ENCODE measurements around the gene RTN4IP1. TPM values are rescaled to one million over a fixed set of nuclear protein-coding genes. Genes with fewer than 3 reads are reported as not detected.
"Not testable (repeated sequence)": the region's sequence is repeated elsewhere in the genome, so short reads cannot be mapped to it uniquely, and the experiment has no call there.

Gene RTN4IP1
- total RNA-seq, 3 donors from 2014 or later, result 1.4 to 7.6 (median 4.3) TPM

DNA sequence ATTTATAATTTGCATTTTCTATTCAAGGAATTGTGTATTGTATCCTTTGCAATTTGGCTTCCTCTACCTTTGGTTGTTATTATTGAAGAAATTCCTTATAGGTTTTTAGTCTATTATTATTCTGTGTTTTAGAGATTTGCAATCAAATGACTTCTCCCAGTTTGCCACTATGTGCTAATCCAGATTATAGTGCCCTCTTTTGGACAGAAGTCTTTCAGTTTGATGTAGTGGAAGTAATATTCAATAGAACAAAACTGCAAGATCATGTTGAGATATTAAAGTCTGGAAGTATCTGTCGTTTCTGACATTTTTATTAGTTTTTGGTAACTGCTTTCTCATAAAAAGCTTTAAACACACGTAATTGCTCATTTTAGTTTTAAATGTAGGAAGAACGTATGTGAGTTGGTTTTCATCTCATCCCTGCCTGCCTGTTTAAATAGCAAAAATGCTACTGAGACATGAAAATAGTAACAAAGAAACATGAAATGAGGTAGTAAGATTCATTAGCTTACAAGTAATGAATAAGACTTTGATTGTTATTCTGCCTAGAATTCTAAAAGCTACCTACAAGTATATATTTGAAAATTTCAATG is 72.8 kb downstream of the RTN4IP1 start:
- TF ChIP-seq, protein P1, sequence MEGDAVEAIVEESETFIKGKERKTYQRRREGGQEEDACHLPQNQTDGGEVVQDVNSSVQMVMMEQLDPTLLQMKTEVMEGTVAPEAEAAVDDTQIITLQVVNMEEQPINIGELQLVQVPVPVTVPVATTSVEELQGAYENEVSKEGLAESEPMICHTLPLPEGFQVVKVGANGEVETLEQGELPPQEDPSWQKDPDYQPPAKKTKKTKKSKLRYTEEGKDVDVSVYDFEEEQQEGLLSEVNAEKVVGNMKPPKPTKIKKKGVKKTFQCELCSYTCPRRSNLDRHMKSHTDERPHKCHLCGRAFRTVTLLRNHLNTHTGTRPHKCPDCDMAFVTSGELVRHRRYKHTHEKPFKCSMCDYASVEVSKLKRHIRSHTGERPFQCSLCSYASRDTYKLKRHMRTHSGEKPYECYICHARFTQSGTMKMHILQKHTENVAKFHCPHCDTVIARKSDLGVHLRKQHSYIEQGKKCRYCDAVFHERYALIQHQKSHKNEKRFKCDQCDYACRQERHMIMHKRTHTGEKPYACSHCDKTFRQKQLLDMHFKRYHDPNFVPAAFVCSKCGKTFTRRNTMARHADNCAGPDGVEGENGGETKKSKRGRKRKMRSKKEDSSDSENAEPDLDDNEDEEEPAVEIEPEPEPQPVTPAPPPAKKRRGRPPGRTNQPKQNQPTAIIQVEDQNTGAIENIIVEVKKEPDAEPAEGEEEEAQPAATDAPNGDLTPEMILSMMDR (IDR thresholded peaks at IDR 0.05), result peak in 2 of 3 donors; percentile 14 to 15
- TF ChIP-seq POLR2AphosphoS5 (IDR thresholded peaks at IDR 0.05), result no peak
- no peak for TF ChIP-seq POLR2A (IDR thresholded peaks at IDR 0.05)
- DNase-seq (ENCODE audit: low spot score in 2 of 2), result no peak
- Histone ChIP-seq H3K27ac (no peak overlapping the region), H3K4me1 (no peaks in the 10 kb centered on the region), H3K27me3 (no peaks in the 10 kb centered on the region), H3K9me3 (no peaks in the 10 kb centered on the region), H3K4me3 (no peak overlapping the region), H3K36me3 (no peaks in the 10 kb centered on the region)
- intact Hi-C loops (cut with DNase I; ENCODE audit: low total_unique reads), result no loop called here

- H3K36me3 ChIP-seq, result no peaks in the 10 kb centered on the region
- DNase-seq (ENCODE audit: low spot score in 2 of 2), result no peak
- no peaks in the 10 kb centered on the region for H3K9me3 ChIP-seq
- TF ChIP-seq, protein P1 (IDR thresholded peaks at IDR 0.05), result no peak
- TF ChIP-seq POLR2AphosphoS5 (IDR thresholded peaks at IDR 0.05), result no peak
- no peak for TF ChIP-seq POLR2A (IDR thresholded peaks at IDR 0.05)
- no peaks in the 10 kb centered on the region for H3K27me3 ChIP-seq
- H3K4me1 ChIP-seq, result no peaks in the 10 kb centered on the region
- intact Hi-C loops (cut with DNase I; ENCODE audit: low total_unique reads), result no loop called here
- H3K4me3 ChIP-seq, result no peak overlapping the region
- no peak overlapping the region for H3K27ac ChIP-seq
Observed at GRCh38 chr6:106555767-106556166, 73.5 kb downstream of the RTN4IP1 start.

GRCh38 chr6:106553440-106553839 is 75.9 kb downstream of the RTN4IP1 start:
- no peak for DNase-seq (ENCODE audit: low spot score in 2 of 2)
- intact Hi-C loops (cut with DNase I; ENCODE audit: low total_unique reads), result no loop called here

DNA sequence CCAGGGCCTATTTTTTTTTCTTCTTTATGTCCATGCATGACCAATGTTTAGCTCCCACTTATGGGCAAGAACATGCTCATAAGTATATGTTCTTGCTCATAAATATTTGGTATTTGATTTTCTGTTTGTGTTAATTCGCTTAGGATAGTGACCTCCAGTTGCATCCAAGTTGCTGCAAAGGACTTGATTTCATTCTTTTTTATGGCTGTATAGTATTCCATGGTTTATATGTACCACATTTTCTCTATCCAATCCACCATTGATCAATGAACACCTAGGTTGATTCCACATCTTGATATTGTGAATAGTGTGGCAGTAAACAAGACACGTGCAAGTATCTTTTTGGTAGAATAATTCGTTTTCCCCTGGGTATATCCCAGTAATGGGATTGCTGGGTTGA is 78.1 kb downstream of the RTN4IP1 start:
- Histone ChIP-seq H3K4me1 (no peaks in the 10 kb centered on the region), H3K4me3 (no peak overlapping the region), H3K9me3 (no peaks in the 10 kb centered on the region), H3K36me3 (no peaks in the 10 kb centered on the region), H3K27ac (no peak overlapping the region), H3K27me3 (no peaks in the 10 kb centered on the region)
- DNase-seq (ENCODE audit: low spot score in 2 of 2), result no peak
- TF ChIP-seq POLR2AphosphoS5 (IDR thresholded peaks at IDR 0.05), result no peak
- TF ChIP-seq, protein P1 (IDR thresholded peaks at IDR 0.05), result no peak
- TF ChIP-seq POLR2A (IDR thresholded peaks at IDR 0.05), result no peak
- intact Hi-C loops (cut with DNase I; ENCODE audit: low total_unique reads), result no loop called here

More at GRCh38 chr6:106553440-106553839, 75.9 kb downstream of the RTN4IP1 start:
- no peaks in the 10 kb centered on the region for H3K27me3 ChIP-seq
- H3K4me3 ChIP-seq, result no peak overlapping the region
- H3K36me3 ChIP-seq, result no peaks in the 10 kb centered on the region
- H3K4me1 ChIP-seq, result no peaks in the 10 kb centered on the region
- H3K9me3 ChIP-seq, result no peaks in the 10 kb centered on the region
- H3K27ac ChIP-seq, result no peak overlapping the region
- TF ChIP-seq POLR2AphosphoS5 (IDR thresholded peaks at IDR 0.05) (no peak), POLR2A (IDR thresholded peaks at IDR 0.05) (no peak)
- TF ChIP-seq, protein P1 (IDR thresholded peaks at IDR 0.05), result no peak

GRCh38 chr6:106549521-106549920 is 79.8 kb downstream of the RTN4IP1 start:
- H3K9me3 ChIP-seq, result no peaks in the 10 kb centered on the region
- no peaks in the 10 kb centered on the region for H3K27me3 ChIP-seq
- H3K36me3 ChIP-seq, result no peaks in the 10 kb centered on the region
- DNase-seq (ENCODE audit: low spot score in 2 of 2), result no peak
- peak overlapping the region in 1 of 2 donors; percentile 4 for H3K27ac ChIP-seq
- TF ChIP-seq POLR2AphosphoS5 (IDR thresholded peaks at IDR 0.05), result no peak
- no peak for TF ChIP-seq POLR2A (IDR thresholded peaks at IDR 0.05)
- TF ChIP-seq, protein P1 (IDR thresholded peaks at IDR 0.05), result no peak
- no peak overlapping the region for H3K4me3 ChIP-seq
- H3K4me1 ChIP-seq, result peaks cover 0 to 3% of the 10 kb centered on the region in 2 donors
- intact Hi-C loops (cut with DNase I; ENCODE audit: low total_unique reads), result no loop called here

GRCh38 chr6:106548926-106549455 is 80.3 kb downstream of the RTN4IP1 start:
- H3K9me3 ChIP-seq; intact Hi-C loops (cut with DNase I; ENCODE audit: low total_unique reads); H3K36me3 ChIP-seq; DNase-seq (ENCODE audit: low spot score in 2 of 2); H3K27me3 ChIP-seq; H3K4me3 ChIP-seq; H3K4me1 ChIP-seq: not testable (repeated sequence)
- H3K27ac ChIP-seq, result peak overlapping the region in 1 of 2 donors; percentile 4

Measured in breast epithelium (tissue), 4 donors.